Stimulated activated CD8-positive, alpha-beta memory T cell treated with anti-CD3 and anti-CD28 coated beads, Interleukin-7, amount 100 ng/mL, for 1 hour (primary cell): ENCODE data around the gene PRRG2.

Source experiments
- DNase-seq, 2 donors: peaks; one replicate each; pipeline ENCODE4 v3.0.0-alpha.2; 2020; ENCODE audit warnings: low read depth in 2 of 2

The PRRG2 gene

DNA sequence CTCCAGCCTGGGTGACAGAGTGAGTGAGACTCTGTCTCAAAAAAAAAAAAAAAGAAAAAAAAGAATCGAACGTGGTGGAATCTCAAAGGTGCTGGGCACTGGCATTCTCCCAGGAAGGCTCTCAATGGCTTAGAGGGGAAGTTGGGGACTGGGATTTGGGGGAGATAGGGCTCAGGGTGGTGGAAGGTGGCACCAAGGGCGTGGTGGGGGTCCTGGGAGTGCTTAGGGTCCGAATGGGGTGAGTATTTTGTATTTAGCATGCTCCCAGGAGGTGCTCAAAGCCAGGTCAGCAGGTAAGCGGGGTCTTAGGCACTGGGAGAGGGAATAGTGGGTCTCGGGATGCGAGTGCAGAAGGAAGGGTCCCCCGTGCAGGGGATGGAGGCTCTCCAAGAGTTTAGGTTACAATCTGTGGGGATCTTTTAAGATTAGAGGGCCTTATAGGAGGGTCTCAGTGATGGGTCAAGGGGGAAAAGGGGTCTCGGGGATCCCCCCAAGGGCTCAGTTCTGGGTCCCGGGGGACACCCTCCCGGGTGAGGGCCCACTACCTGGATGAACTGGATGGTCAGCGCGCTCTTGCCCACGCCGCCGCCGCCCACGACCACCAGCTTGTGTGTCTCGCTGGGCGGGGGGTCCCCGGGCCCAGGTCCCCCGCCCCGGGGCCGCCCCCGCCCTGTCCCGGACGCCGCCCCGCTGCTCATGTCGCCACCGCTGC, 58.4 kb downstream of the PRRG2 start:
- no peak for DNase-seq

GRCh38 chr19:49640113-49640898, 59.2 kb downstream of the PRRG2 start, which contains the start of gene RRAS:
Gene RRAS (minus strand): TSS chr19:49640143. CDS start chr19:49640098, 45 bp downstream.
- DNase-seq = peak; percentile 99
